WTC11 (cell line): Measurements from ENCODE around the gene AR. TPM values are rescaled to one million over a fixed set of nuclear protein-coding genes. Genes with fewer than 3 reads are reported as not detected.

Source experiments
- ATAC-seq: fragments of 200-7000 bp; cut with Tn5 transposase; 2 replicates; pipeline ENCODE4 v1.10.0; 2021; ENCODE audit warnings: mild to moderate bottlenecking, moderate library complexity
- CTCF ChIA-PET: fragments of 300-600 bp; sonication (Branson Sonifier 250); formaldehyde crosslinking; loops from one replicate; lab custom pipeline; 2021; ENCODE audit warnings: antibody characterized with exemption; lab: Charles Lee
- POLR2A ChIA-PET: fragments of 350-600 bp; sonication (Branson Sonifier 250); formaldehyde crosslinking; loops from one replicate; lab custom pipeline; 2021; ENCODE audit warnings: antibody characterized with exemption; lab: Charles Lee
- DNase-seq: peaks from one replicate; pipeline ENCODE4 v3.0.0; 2021; ENCODE audit warnings: low spot score
- H3K27ac Mint-ChIP-seq: 2 replicates; pipeline ENCODE4 v1.8.0; 2021; ENCODE audit warnings: mixed read lengths
- H3K27me3 Mint-ChIP-seq: 2 replicates; pipeline ENCODE4 v1.8.0; 2021; ENCODE audit warnings: low read depth, mild to moderate bottlenecking, moderate library complexity, mixed read lengths
- H3K36me3 Mint-ChIP-seq: 2 replicates; pipeline ENCODE4 v1.8.0; 2021; ENCODE audit warnings: mixed read lengths
- H3K4me1 Mint-ChIP-seq: 2 replicates; pipeline ENCODE4 v1.8.0; 2022; ENCODE audit warnings: mixed read lengths
- H3K4me3 Mint-ChIP-seq: 2 replicates; pipeline ENCODE4 v1.8.0; 2021; ENCODE audit warnings: mild to moderate bottlenecking, moderate library complexity, mixed read lengths
- H3K9me3 Mint-ChIP-seq: 2 replicates; pipeline ENCODE4 v1.8.0; 2021; ENCODE audit warnings: mixed read lengths
- GABPB1 ChIP-seq: sonication (generic); formaldehyde crosslinking; IDR thresholded peaks from 2 replicates; pipeline ENCODE4 v1.8.1; 2023; ENCODE audit warnings: mild to moderate bottlenecking, missing genetic modification reagents
- GTF2I ChIP-seq: fragments of 250-450 bp; sonication (Bioruptor Pico); conservative IDR thresholded peaks from 2 replicates; pipeline ENCODE4 v1.4.0; 2021; ENCODE audit warnings: mild to moderate bottlenecking
- HMGA2 ChIP-seq: fragments of 250-450 bp; sonication (Bioruptor Pico); IDR thresholded peaks from 2 replicates; pipeline ENCODE4 v1.4.0; 2021; ENCODE audit warnings: mild to moderate bottlenecking, moderate library complexity
- MXD4 ChIP-seq: fragments of 250-450 bp; sonication (Bioruptor Pico); IDR thresholded peaks from 2 replicates; pipeline ENCODE4 v1.8.0; 2021; ENCODE audit warnings: mild to moderate bottlenecking, moderate library complexity, borderline replicate concordance
- NR1H2 ChIP-seq: sonication (generic); formaldehyde crosslinking; IDR thresholded peaks from 2 replicates; pipeline ENCODE4 v1.9.0; 2021; ENCODE audit warnings: mild to moderate bottlenecking, moderate library complexity, missing genetic modification reagents
- NR3C1 ChIP-seq: sonication (generic); formaldehyde crosslinking; conservative IDR thresholded peaks from 2 replicates; pipeline ENCODE4 v1.8.1; 2023; ENCODE audit warnings: low read depth, mild to moderate bottlenecking, missing genetic modification reagents
- SOX15 ChIP-seq: fragments of 250-450 bp; sonication (Bioruptor Pico); IDR thresholded peaks from 2 replicates; pipeline ENCODE4 v1.9.0; 2021; ENCODE audit warnings: mild to moderate bottlenecking
- SP1 ChIP-seq: sonication (generic); formaldehyde crosslinking; conservative IDR thresholded peaks from 2 replicates; pipeline ENCODE4 v1.8.1; 2022; ENCODE audit warnings: missing genetic modification reagents
- TEAD1 ChIP-seq: sonication (generic); formaldehyde crosslinking; IDR thresholded peaks from 2 replicates; pipeline ENCODE4 v1.8.0; 2022; ENCODE audit warnings: mild to moderate bottlenecking, missing genetic modification reagents
- ZNF396 ChIP-seq: fragments of 250-450 bp; sonication (Bioruptor Pico); IDR thresholded peaks from 2 replicates; pipeline ENCODE4 v1.8.0; 2021; ENCODE audit warnings: mild to moderate bottlenecking, moderate library complexity, borderline replicate concordance
- ZNF423 ChIP-seq: fragments of 250-450 bp; sonication (Bioruptor Pico); IDR thresholded peaks from 2 replicates; pipeline ENCODE4 v2.1.2; 2022; ENCODE audit warnings: mild to moderate bottlenecking, moderate library complexity
- total RNA-seq: library from RNA; stranded (reverse); gene quantifications from 3 replicates; pipeline ENCODE4 v1.2.3, GENCODE V29; 2021
- TF ChIP-seq, protein P1 (sequence below): sonication (generic); formaldehyde crosslinking; IDR thresholded peaks from 2 replicates; pipeline ENCODE4 v1.8.0; 2023; ENCODE audit warnings: mild to moderate bottlenecking, missing genetic modification reagents
- TF ChIP-seq, protein P2 (sequence below): sonication (generic); formaldehyde crosslinking; conservative IDR thresholded peaks from 2 replicates; pipeline ENCODE4 v1.8.1; 2023; ENCODE audit warnings: mild to moderate bottlenecking, low read depth, missing genetic modification reagents, moderate library complexity
- TF ChIP-seq, protein P3 (sequence below): sonication (generic); formaldehyde crosslinking; IDR thresholded peaks from 2 replicates; pipeline ENCODE4 v1.8.1; 2022; ENCODE audit warnings: low read depth, mild to moderate bottlenecking, moderate library complexity, missing genetic modification reagents, borderline replicate concordance
- TF ChIP-seq, protein P4 (sequence below): fragments of 250-450 bp; sonication (Bioruptor Pico); conservative IDR thresholded peaks from 2 replicates; pipeline ENCODE4 v1.9.0; 2021; ENCODE audit warnings: mild to moderate bottlenecking
- TF ChIP-seq, protein P5 (sequence below): sonication (generic); formaldehyde crosslinking; IDR thresholded peaks from 2 replicates; pipeline ENCODE4 v1.8.1; 2023; ENCODE audit warnings: mild to moderate bottlenecking, missing genetic modification reagents, moderate library complexity
- TF ChIP-seq, protein P6 (sequence below): fragments of 250-450 bp; sonication (Bioruptor Pico); IDR thresholded peaks from 2 replicates; pipeline ENCODE4 v1.8.0; 2021; ENCODE audit warnings: mild to moderate bottlenecking

Gene AR
- total RNA-seq, 1 experiment from 2014 or later = 10.3 TPM

DNA sequence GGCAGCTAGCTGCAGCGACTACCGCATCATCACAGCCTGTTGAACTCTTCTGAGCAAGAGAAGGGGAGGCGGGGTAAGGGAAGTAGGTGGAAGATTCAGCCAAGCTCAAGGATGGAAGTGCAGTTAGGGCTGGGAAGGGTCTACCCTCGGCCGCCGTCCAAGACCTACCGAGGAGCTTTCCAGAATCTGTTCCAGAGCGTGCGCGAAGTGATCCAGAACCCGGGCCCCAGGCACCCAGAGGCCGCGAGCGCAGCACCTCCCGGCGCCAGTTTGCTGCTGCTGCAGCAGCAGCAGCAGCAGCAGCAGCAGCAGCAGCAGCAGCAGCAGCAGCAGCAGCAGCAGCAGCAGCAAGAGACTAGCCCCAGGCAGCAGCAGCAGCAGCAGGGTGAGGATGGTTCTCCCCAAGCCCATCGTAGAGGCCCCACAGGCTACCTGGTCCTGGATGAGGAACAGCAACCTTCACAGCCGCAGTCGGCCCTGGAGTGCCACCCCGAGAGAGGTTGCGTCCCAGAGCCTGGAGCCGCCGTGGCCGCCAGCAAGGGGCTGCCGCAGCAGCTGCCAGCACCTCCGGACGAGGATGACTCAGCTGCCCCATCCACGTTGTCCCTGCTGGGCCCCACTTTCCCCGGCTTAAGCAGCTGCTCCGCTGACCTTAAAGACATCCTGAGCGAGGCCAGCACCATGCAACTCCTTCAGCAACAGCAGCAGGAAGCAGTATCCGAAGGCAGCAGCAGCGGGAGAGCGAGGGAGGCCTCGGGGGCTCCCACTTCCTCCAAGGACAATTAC lies 1.4 kb downstream of the AR start:
- ChIA-PET CTCF (interaction anchor here (1.2 kb wide), 1 partner anchor 173 kb away, joined by 4 read pairs; no protein-coding TSS in a partner anchor), POLR2A (no interaction called here)
- Mint-ChIP-seq H3K27me3 (peaks cover 16% of the 10 kb centered on the region), H3K4me1 (peaks cover 40% of the 10 kb centered on the region), H3K36me3 (no peaks in the 10 kb centered on the region), H3K27ac (0 out of 2 replicates have a peak overlapping the region, but pooled peaks have one; percentile 32), H3K9me3 (no peaks in the 10 kb centered on the region), H3K4me3 (peak overlapping the region; percentile 82)
- ATAC-seq (no peak), DNase-seq (peak; percentile 19)
- TF ChIP-seq ZNF396 (CRISPR knock-in tag) (no peak), NR1H2 (CRISPR knock-in tag) (no peak), HMGA2 (CRISPR knock-in tag) (no peak)

DNA sequence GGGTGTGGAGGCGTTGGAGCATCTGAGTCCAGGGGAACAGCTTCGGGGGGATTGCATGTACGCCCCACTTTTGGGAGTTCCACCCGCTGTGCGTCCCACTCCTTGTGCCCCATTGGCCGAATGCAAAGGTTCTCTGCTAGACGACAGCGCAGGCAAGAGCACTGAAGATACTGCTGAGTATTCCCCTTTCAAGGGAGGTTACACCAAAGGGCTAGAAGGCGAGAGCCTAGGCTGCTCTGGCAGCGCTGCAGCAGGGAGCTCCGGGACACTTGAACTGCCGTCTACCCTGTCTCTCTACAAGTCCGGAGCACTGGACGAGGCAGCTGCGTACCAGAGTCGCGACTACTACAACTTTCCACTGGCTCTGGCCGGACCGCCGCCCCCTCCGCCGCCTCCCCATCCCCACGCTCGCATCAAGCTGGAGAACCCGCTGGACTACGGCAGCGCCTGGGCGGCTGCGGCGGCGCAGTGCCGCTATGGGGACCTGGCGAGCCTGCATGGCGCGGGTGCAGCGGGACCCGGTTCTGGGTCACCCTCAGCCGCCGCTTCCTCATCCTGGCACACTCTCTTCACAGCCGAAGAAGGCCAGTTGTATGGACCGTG lies 2.2 kb downstream of the AR start:
- H3K27me3 Mint-ChIP-seq = peaks cover 16% of the 10 kb centered on the region
- CTCF ChIA-PET = interaction anchor here (1.2 kb wide), 2 partner anchors 9 to 172 kb away, joined by 3 to 4 read pairs; no protein-coding TSS in a partner anchor

More for the DNA sequence above, 2.2 kb downstream of the AR start:
- H3K9me3 Mint-ChIP-seq = no peaks in the 10 kb centered on the region
- DNase-seq = peak; percentile 28
- peak; percentile 6; the same call in 1 of the 2 replicates for ATAC-seq
- peak overlapping the region; percentile 82 for H3K4me3 Mint-ChIP-seq
- POLR2A ChIA-PET = no interaction called here
- H3K36me3 Mint-ChIP-seq = no peaks in the 10 kb centered on the region
- TF ChIP-seq SP1 (CRISPR knock-in tag) = no peak
- TF ChIP-seq, protein P1, sequence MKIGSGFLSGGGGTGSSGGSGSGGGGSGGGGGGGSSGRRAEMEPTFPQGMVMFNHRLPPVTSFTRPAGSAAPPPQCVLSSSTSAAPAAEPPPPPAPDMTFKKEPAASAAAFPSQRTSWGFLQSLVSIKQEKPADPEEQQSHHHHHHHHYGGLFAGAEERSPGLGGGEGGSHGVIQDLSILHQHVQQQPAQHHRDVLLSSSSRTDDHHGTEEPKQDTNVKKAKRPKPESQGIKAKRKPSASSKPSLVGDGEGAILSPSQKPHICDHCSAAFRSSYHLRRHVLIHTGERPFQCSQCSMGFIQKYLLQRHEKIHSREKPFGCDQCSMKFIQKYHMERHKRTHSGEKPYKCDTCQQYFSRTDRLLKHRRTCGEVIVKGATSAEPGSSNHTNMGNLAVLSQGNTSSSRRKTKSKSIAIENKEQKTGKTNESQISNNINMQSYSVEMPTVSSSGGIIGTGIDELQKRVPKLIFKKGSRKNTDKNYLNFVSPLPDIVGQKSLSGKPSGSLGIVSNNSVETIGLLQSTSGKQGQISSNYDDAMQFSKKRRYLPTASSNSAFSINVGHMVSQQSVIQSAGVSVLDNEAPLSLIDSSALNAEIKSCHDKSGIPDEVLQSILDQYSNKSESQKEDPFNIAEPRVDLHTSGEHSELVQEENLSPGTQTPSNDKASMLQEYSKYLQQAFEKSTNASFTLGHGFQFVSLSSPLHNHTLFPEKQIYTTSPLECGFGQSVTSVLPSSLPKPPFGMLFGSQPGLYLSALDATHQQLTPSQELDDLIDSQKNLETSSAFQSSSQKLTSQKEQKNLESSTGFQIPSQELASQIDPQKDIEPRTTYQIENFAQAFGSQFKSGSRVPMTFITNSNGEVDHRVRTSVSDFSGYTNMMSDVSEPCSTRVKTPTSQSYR (CRISPR knock-in tag) = no peak
- no peak for TF ChIP-seq ZNF423 (CRISPR knock-in tag)
- TF ChIP-seq, protein P2, sequence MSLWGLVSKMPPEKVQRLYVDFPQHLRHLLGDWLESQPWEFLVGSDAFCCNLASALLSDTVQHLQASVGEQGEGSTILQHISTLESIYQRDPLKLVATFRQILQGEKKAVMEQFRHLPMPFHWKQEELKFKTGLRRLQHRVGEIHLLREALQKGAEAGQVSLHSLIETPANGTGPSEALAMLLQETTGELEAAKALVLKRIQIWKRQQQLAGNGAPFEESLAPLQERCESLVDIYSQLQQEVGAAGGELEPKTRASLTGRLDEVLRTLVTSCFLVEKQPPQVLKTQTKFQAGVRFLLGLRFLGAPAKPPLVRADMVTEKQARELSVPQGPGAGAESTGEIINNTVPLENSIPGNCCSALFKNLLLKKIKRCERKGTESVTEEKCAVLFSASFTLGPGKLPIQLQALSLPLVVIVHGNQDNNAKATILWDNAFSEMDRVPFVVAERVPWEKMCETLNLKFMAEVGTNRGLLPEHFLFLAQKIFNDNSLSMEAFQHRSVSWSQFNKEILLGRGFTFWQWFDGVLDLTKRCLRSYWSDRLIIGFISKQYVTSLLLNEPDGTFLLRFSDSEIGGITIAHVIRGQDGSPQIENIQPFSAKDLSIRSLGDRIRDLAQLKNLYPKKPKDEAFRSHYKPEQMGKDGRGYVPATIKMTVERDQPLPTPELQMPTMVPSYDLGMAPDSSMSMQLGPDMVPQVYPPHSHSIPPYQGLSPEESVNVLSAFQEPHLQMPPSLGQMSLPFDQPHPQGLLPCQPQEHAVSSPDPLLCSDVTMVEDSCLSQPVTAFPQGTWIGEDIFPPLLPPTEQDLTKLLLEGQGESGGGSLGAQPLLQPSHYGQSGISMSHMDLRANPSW (CRISPR knock-in tag) = no peak
- TF ChIP-seq, protein P3, sequence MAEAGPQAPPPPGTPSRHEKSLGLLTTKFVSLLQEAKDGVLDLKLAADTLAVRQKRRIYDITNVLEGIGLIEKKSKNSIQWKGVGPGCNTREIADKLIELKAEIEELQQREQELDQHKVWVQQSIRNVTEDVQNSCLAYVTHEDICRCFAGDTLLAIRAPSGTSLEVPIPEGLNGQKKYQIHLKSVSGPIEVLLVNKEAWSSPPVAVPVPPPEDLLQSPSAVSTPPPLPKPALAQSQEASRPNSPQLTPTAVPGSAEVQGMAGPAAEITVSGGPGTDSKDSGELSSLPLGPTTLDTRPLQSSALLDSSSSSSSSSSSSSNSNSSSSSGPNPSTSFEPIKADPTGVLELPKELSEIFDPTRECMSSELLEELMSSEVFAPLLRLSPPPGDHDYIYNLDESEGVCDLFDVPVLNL (CRISPR knock-in tag) = no peak
- TF ChIP-seq, protein P4, sequence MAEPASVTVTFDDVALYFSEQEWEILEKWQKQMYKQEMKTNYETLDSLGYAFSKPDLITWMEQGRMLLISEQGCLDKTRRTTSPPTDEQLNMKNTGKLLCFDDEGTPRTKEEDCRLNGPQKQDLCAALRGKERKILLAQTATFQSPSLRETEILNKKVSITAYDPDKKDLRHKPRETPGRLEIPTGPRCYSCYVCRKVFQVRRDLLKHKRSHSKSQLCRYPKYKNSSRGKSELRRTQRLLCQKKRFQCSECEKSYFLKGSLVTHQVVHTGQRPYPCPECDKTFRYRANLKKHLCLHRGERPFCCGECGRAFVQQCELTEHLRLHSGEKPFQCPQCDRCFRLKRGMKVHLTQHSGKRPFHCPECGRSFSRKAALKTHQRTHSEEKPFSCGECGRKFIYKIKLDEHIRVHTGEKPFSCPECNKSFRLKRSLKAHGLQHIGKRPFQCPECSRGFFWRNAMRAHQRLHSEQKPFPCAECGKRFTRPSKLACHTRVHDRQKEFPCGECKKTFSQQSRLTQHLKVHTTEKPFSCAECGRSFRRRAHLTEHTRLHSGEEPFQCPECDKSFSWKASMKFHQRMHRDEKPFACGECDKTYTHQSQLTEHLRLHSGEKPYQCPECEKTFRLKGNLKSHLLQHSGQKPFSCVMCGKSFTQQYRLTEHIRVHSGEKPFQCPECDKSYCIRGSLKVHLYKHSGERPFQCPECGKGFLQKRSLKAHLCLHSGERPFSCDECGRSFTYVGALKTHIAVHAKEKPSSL (CRISPR knock-in tag) = no peak
- TF ChIP-seq, protein P5, sequence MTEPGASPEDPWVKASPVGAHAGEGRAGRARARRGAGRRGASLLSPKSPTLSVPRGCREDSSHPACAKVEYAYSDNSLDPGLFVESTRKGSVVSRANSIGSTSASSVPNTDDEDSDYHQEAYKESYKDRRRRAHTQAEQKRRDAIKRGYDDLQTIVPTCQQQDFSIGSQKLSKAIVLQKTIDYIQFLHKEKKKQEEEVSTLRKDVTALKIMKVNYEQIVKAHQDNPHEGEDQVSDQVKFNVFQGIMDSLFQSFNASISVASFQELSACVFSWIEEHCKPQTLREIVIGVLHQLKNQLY = no peak
- TF ChIP-seq NR3C1 (CRISPR knock-in tag) = no peak
- TF ChIP-seq MXD4 (CRISPR knock-in tag) = no peak
- no peak for TF ChIP-seq SOX15
- TF ChIP-seq GABPB1 = no peak
- TF ChIP-seq, protein P6, sequence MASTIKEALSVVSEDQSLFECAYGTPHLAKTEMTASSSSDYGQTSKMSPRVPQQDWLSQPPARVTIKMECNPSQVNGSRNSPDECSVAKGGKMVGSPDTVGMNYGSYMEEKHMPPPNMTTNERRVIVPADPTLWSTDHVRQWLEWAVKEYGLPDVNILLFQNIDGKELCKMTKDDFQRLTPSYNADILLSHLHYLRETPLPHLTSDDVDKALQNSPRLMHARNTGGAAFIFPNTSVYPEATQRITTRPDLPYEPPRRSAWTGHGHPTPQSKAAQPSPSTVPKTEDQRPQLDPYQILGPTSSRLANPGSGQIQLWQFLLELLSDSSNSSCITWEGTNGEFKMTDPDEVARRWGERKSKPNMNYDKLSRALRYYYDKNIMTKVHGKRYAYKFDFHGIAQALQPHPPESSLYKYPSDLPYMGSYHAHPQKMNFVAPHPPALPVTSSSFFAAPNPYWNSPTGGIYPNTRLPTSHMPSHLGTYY = no peak
- no peak for TF ChIP-seq TEAD1 (CRISPR knock-in tag)
- TF ChIP-seq GTF2I (CRISPR knock-in tag) = no peak
- TF ChIP-seq HMGA2 (CRISPR knock-in tag) = no peak
- TF ChIP-seq, all 79 proteins: peak for 0
- peaks cover 42% of the 10 kb centered on the region for H3K4me1 Mint-ChIP-seq
- no peak overlapping the region for H3K27ac Mint-ChIP-seq
